ENCODE measurements around the gene UPK1B.

The UPK1B gene

DNA sequence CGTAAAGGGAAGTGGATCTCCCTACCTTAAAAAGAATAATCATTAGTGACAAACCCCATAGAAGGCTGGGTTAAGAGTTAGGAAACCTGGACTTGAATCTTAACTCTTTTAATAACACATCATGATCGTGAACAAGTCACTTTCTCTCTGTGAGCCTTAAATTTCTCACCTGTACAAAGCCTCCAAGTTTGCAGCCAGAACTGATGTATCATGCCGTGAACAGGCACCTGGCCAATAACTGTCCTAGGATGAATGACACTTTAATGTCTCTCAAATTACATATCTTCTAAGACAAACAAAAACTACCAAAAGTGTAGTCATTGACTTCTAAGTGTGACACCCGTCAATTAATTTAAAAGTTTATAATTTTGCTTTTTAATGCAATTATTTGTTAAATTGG lies 3.9 kb downstream of the UPK1B start:
- DNase-seq, result no peak

- DNase-seq, result no peak
Measured at GRCh38 chr3:119181765-119182164, 8.4 kb downstream of the UPK1B start.

DNA sequence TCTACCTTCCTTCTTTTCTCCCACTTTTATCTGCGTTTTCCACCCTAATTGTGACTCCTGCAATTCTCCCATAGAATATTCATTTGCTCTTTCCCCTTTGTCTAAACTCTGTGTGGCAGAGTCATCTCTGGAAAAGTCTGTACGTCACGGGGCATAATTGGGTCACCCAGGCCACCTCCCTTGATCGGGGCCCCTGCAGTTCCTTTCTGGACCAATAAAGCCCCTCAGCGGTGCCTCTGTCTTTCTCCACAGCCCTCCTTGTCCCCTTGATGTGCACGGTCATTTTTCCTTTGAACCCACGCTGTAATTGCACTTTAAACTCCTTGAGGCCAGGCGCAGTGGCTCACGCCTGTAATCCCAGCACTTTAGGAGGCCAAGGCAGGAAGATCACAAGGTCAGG lies 10.7 kb downstream of the UPK1B start:
- DNase-seq, result no peak

DNA sequence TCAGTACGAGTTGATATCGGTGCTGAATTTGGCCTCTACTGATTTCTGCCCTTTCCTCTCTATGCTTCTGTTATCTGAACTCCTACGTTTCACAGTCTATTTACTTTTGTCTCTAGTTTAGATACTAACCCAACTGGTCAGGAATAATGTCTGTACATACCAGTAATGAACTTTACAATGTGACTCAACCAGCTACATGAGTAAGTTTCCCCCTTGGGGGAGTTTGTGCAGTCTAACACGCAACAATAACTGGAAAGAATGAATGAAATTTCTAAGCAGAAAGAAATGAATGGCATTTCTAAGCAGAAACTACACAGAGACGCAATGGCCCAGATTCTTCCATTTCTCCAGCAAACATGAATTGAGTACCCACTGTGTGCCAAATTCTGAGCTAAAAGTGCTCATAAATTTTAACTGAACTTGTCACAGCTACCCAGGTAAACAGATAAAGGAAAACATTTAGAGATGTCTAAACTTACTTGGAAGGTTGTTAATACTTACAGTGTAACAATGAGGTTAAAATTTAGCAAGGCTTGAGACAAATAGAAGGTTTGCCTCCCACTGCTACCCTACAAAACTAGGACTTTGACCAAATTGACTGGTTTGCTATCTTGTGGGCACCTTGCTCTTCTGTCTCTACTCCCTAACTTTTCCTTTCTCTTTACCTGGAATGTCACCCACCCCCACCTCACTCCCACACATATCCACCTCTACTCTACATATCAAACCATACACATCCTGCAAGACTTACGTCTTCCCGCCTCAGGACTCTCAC lies 11.6 kb downstream of the UPK1B start:
- no peak for DNase-seq

DNA sequence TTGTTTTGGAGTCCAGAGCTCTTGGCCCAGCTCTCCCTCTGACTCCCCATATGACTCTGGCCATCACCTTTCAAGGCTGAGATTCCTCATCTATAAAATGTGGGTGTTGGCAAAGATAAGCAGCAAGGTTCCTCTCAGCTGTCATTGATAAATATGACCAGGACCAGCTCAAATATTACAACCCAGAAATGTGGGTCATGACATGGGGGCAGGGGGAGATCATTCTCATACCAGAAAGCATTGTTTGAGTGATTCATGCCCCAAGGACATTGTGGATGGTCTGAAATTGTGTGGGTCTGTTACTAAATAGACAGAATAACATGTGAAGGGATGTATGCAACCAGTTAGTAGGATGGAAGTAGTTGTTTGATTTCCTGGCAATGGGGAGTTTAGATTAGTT lies 13.9 kb downstream of the UPK1B start:
- no peak for DNase-seq

DNA sequence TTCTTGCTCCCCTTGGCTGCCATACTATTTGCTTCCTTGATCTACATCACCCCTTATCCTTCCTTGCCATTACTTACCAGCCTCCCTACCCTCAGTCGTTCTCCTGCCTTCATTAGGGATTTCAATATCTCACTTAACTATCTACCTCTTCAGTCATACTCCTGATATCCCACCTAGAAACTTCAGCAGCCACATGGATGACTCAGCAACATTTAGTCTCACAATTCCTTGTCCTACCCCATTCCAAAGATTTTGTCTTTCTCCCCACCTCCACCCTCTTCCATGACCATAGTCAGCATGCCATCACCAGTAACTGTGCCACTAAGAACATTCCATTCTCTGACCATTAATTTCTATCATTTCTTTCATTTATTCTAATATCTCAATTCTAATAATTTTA lies 18.4 kb downstream of the UPK1B start:
- no peak for DNase-seq

GRCh38 chr3:119194237-119195150 lies 21.1 kb downstream of the UPK1B start:
- DNase-seq, result no peak

GRCh38 chr3:119195151-119195476 lies 21.7 kb downstream of the UPK1B start:
- no peak for DNase-seq

DNA sequence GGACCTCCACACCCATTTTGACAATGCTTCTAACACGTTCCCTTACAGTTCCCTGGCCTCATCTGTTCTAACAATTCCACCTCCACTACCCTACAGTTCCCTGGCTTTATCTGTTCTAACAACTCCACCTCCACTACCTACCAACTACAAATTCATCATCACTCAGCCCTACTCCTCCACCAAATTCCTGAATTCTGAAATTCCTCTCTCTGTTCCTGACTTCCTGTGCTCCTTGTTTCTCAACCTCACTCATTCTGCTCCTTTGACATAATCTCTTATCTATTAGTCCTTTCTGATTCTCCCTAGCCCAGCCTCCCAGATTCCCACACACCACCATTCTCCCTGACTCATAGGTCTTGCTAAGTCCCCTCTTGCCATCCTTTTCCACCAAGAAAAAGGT lies 22.5 kb downstream of the UPK1B start:
- no peak for DNase-seq

DNA sequence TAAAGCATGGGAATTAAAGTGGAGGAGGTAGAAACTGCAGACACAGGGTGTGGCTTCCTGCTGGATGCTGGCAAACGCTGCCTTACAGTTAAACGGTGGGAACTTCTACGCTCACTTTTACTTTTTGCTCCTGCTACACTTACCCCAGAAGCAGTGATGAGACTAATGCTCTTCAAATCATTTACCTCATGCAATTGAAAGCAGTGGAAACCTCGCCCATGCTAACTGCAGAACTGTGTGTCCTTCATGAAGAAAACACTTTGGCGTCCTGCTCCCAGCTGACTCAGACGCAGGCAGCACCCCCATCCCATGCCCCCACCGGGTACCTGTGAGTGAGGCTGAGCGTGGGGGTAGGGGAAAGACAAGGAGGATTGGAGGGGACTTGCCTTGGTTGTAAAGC lies 31.8 kb downstream of the UPK1B start:
- no peak for DNase-seq

DNA sequence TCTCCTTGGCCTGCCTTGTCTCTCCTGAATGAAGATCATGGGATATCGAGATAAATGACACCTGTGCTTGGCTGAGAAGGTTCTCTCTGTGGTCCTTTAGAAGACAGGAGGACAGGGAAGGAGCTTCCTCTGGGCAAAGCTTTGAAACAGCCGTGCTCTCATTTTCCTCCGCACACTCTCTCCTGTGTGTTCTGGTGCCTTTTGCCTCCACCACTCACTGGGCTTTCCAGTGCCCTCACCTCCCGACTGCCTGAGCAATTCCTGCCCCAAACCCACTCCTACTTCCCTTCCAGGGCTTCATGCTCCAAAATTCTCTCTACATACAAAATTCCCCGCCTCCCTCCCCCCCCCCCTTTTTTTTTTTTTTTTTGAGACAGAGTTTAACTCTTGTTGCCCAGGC lies 32.3 kb downstream of the UPK1B start:
- DNase-seq, result no peak

DNA sequence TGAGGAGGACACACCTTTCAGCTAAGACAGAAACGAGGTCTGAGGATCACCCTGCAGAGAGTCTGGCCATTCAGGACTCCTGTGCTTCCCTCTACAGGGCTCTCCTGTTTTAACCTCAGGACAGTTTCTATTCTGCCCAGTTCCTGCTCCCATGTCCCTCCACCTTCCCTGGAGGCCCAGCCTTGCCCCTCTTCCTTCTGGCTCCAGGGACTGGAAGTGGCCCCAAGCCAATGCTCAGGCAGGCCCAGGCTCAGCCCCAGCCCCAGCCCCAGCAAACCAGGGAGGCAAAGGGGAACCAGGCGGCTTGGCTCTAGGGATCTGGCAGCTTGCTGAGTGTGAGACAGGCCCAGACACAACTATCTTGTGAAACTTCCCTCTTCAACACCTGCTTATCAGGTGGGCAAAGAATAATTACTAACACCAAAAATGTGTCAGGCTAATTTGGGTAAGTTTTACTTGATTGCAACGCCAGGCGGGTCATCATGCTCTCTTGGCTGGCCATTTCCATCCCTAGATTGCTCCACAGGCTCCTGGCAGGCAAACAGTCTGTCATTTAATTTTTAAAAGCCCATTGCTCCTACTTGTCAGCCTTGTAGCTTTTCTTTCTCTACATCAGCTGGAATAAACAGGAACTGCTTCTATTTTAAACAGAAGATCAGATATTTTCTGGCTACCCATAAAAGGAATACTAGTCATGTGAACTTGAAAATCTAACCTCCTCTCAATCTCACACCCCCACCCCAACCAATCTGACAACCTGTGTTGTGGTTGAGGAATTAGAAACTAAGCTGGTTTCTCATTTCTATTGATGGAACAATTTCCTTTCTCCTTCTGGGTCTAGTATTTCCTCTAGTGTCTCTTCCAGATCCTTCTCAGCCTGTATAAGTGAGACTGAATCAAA lies 33.5 kb downstream of the UPK1B start:
- DNase-seq, result no peak

- no peak for DNase-seq
Measured at GRCh38 chr3:119207512-119207875, 34.1 kb downstream of the UPK1B start.

DNA sequence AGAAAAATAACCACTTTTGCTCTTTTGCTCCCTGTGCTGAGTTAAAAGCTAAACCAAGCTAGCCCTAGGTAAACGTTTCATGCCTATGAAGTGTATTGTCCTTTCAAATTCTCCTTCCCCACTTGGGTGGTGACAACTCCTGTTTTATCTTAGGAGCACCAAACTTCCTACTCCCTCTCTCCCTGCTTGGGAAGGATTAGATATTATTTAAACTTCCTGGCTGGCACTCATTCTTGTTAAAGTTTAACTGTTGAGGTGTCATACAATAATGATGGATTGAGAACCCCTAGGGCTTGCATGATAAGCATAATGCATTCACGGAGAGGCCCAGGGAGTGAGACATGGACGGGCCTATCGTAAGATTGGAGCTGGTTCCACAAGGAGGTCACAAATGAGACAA lies 37.8 kb downstream of the UPK1B start:
- DNase-seq, result no peak

DNA sequence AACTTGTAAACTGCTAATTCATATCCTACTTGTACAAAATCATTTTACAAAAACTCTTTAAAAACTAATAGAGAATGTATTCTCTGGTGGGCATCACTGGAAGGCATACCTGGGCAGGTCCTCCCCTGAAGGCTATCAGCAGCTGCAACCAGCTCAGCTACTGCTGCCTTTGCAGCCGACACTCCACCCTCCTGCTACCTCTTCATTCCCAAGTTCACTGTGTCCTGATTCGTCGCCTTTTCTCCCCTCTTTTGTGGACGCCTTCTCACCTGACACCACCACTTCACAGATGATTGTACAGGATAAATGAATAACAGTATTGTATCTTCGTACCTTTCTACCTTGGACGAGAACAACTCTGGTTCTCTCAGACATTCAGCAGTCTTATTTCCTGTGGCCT lies 38.4 kb downstream of the UPK1B start:
- DNase-seq, result no peak

- DNase-seq, result no peak
Measured at GRCh38 chr3:119219069-119219468, 45.7 kb downstream of the UPK1B start.

DNA sequence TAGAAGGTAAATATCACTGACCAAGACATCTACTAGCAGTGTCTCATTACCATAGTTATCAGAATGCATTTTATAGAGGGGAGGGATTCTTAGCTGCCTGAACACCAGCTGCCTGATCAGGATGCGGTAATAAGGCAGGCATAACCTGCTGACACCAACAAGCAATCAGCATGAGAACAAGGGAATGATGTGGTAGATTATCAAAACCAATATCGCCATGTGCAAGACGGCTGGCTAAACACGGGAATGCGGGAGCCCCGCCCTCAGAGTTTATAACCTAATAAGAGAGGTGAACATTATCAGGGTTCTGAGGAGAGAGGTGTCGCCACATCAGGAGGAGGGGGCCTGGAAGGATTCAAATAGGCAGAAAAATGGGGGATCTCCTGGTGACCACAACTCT lies 46.8 kb downstream of the UPK1B start:
- no peak for DNase-seq

DNA sequence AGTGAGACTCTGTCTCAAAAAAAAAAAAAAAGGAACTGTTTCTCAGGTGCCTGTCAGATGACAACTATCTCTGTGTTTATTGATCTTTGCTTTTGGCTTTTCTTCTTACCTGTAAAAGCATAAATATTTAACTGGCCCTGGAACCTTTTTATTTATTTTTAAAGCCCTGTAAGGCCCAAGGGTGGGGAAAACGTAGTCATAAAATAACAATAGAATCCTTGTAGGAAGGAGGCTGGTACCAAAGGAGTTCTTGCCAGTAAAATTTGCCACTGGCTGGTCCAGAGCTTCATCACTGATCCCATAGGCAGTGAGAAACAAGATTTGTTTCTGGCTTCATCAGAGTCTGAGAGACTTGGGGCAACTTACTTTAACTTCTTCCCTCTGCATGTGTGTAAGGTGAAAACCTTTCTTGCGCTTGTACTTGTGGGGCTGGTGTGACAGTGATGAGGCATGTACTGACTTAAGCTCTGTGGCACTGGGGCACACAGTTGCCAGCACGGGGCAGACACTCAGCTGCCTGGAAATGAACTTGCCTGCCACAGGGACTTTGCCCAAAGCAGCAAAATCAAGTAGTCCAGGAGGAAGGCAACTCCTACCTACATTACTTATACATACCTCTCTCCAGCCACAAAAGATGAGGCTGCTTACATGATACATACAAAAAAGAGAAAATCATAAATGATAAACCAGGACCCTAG lies 47.7 kb downstream of the UPK1B start:
- DNase-seq, result no peak

- DNase-seq, result no peak
Measured at GRCh38 chr3:119221779-119222320, 48.5 kb downstream of the UPK1B start.

DNA sequence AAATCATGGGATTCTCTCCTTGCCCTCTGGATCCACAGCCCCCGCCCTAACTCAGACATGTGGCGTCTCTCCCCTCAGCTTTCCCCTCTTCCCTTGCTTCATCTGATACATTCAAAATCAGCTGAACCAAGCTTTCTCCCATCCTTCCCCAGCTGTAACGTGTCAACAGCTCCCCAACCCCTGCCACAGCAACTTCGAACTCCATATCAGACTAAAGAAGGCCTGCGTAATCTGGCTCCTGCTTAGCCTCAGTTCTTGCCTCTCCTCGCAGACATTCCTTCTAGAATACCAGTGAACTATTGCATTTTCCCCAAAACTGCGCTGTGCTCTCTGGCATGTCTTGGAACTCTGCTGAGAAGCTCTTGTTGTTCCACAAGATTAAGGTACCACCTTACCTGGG lies 49.0 kb downstream of the UPK1B start:
- no peak for DNase-seq

GRCh38 chr3:119223511-119223910 lies 50.1 kb downstream of the UPK1B start:
- DNase-seq, result no peak

- DNase-seq, result no peak
Measured at GRCh38 chr3:119225121-119225520, 51.7 kb downstream of the UPK1B start.

Data from NCI-H187 treated with DMSO at 0.1 percent for 48 hours (cell line).